CD14-positive monocyte (primary cell): ENCODE results near the gene DHRS3. TPM values are rescaled to one million over a fixed set of nuclear protein-coding genes. Genes with fewer than 3 reads are reported as not detected.

Experiments used
- DNase-seq, 3 donors: peaks; one replicate each; pipeline ENCODE4 v3.0.0-alpha.2; 2011 to 2022
- H2AFZ ChIP-seq: 2 replicates; pipeline ENCODE4 v1.6.0; 2012; ENCODE audit warnings: mild to moderate bottlenecking, low read depth, low read length, inconsistent platforms; ENCODE audit not compliant: insufficient read depth, poor library complexity, severe bottlenecking
- H3K27ac ChIP-seq, 2 donors: 1 replicate in 1 of 2; 2 replicates in 1 of 2; pipeline ENCODE4 v1.5.1; 2012 to 2013; ENCODE audit warnings: low read length in 2 of 2, control low read depth in 1 of 2, inconsistent platforms in 1 of 2, low read depth in 1 of 2, mild to moderate bottlenecking in 1 of 2
- H3K27me3 ChIP-seq, 2 donors: one replicate each; pipeline versions ENCODE4 v1.6.0 to v1.6.1; 2011 to 2013; ENCODE audit warnings: low read length in 2 of 2; ENCODE audit not compliant: control insufficient read depth in 2 of 2, insufficient read depth in 2 of 2
- H3K36me3 ChIP-seq, 2 donors: replicated peaks in 1 of 2; 1 replicate in 1 of 2; 2 replicates in 1 of 2; pipeline versions ENCODE4 v1.5.1 to v1.6.1; 2012 to 2013; ENCODE audit warnings: low read length in 2 of 2, control low read depth in 1 of 2, inconsistent platforms in 1 of 2, mild to moderate bottlenecking in 1 of 2; ENCODE audit not compliant: insufficient read depth in 2 of 2, control insufficient read depth in 1 of 2
- H3K4me1 ChIP-seq, 2 donors: 1 replicate in 1 of 2; 2 replicates in 1 of 2; pipeline versions ENCODE4 v1.5.1 to v1.6.1; 2012 to 2013; ENCODE audit warnings: low read length in 2 of 2, control low read depth in 1 of 2, inconsistent platforms in 1 of 2, mild to moderate bottlenecking in 1 of 2, moderate library complexity in 1 of 2; ENCODE audit not compliant: insufficient read depth in 2 of 2, control insufficient read depth in 1 of 2
- H3K4me2 ChIP-seq: replicated peaks from 2 replicates; pipeline ENCODE3; 2012; ENCODE audit warnings: low read length, moderate library complexity, mild to moderate bottlenecking; ENCODE audit not compliant: poor library complexity, severe bottlenecking; ENCODE audit errors: extremely low read depth
- H3K4me3 ChIP-seq, 3 experiments: fragments of 200-600 bp in 1 of 3; sonication (generic) in 1 of 3; replicated peaks in 1 of 3; 1 replicate in 2 of 3; 2 replicates in 1 of 3; pipeline ENCODE4 v1.5.1; 2011 to 2013; ENCODE audit warnings: low read length in 3 of 3, mild to moderate bottlenecking in 3 of 3, control low read depth in 2 of 3, low read depth in 2 of 3, inconsistent platforms in 1 of 3, moderate library complexity in 1 of 3
- H3K79me2 ChIP-seq: 2 replicates; pipeline ENCODE4 v1.6.0; 2012; ENCODE audit warnings: mild to moderate bottlenecking, control low read depth, inconsistent platforms, low read length, moderate library complexity; ENCODE audit not compliant: insufficient read depth
- H3K9ac ChIP-seq: 2 replicates; pipeline ENCODE4 v1.6.0; 2017; ENCODE audit warnings: low read length, mild to moderate bottlenecking; ENCODE audit not compliant: insufficient read depth, poor library complexity, severe bottlenecking
- H3K9me3 ChIP-seq, 2 donors: replicated peaks in 1 of 2; 1 replicate in 1 of 2; 2 replicates in 1 of 2; pipeline versions ENCODE4 v1.5.1 to v1.6.1; 2012 to 2013; ENCODE audit warnings: low read length in 2 of 2, control low read depth in 1 of 2; ENCODE audit not compliant: control insufficient read depth in 1 of 2, insufficient read depth in 1 of 2
- H4K20me1 ChIP-seq: 2 replicates; pipeline ENCODE4 v1.6.0; 2012; ENCODE audit warnings: mild to moderate bottlenecking, low read length, control low read depth, moderate library complexity; ENCODE audit not compliant: insufficient read depth
- H3K27ac Mint-ChIP-seq, 7 donors: one replicate each; pipeline ENCODE4 v1.8.0; 2020; ENCODE audit warnings: mild to moderate bottlenecking in 7 of 7, mixed read lengths in 7 of 7, moderate library complexity in 6 of 7, inconsistent platforms in 2 of 7
- H3K27me3 Mint-ChIP-seq, 3 donors: one replicate each; pipeline ENCODE4 v1.8.0; 2021 to 2022; ENCODE audit warnings: low read depth in 3 of 3, mild to moderate bottlenecking in 3 of 3, mixed read lengths in 3 of 3, moderate library complexity in 3 of 3, inconsistent platforms in 1 of 3
- H3K36me3 Mint-ChIP-seq, 2 donors: one replicate each; pipeline ENCODE4 v1.8.0; 2020; ENCODE audit warnings: mixed read lengths in 2 of 2, inconsistent platforms in 1 of 2, mild to moderate bottlenecking in 1 of 2
- H3K4me1 Mint-ChIP-seq: one replicate; pipeline ENCODE4 v1.8.0; 2020; ENCODE audit warnings: mild to moderate bottlenecking, mixed read lengths
- H3K4me3 Mint-ChIP-seq, 2 donors: one replicate each; pipeline ENCODE4 v1.8.0; 2020; ENCODE audit warnings: mild to moderate bottlenecking in 2 of 2, mixed read lengths in 2 of 2, moderate library complexity in 1 of 2
- H3K9me3 Mint-ChIP-seq, 7 donors: one replicate each; pipeline ENCODE4 v1.8.0; 2020 to 2022; ENCODE audit warnings: mixed read lengths in 7 of 7, mild to moderate bottlenecking in 6 of 7, moderate library complexity in 6 of 7, inconsistent platforms in 2 of 7
- WGBS: methylation state at CpG from one replicate; pipeline ENCODE4 v1.1.5; 2013; ENCODE audit warnings: missing lambda C conversion rate; ENCODE audit not compliant: insufficient coverage; 5-methylcytosine and 5-hydroxymethylcytosine counted together
- intact Hi-C, 2 donors: fragments of 100-400 bp; cut with micrococcal nuclease; formaldehyde crosslinking; loops; one replicate each; pipeline versions ENCODE4 v1.15.0 to v1.15.1; 2023
- polyA plus RNA-seq, 3 donors: library from polyadenylated mRNA; depleted of rRNA in 1 of 3; unstranded in 2 of 3; stranded (reverse) in 1 of 3; fragments of 300-500 nt in 2 of 3; fragments of >200 nt in 1 of 3; fragmentation: Illumina TruSeq in 2 of 3; gene quantifications; 1 replicate in 2 of 3; 2 replicates in 1 of 3; pipeline ENCODE4 v1.2.3, GENCODE V29; 2012 to 2021
- TF ChIP-seq, protein P1 (sequence below): fragments of 200-600 bp; IDR thresholded peaks from one replicate; pipeline ENCODE4 v1.8.0; 2022; ENCODE audit warnings: antibody characterized with exemption, mild to moderate bottlenecking

DHRS3 gene
- polyA plus RNA-seq, 3 donors = 0.23 to 0.59 (median 0.29) TPM

DNA sequence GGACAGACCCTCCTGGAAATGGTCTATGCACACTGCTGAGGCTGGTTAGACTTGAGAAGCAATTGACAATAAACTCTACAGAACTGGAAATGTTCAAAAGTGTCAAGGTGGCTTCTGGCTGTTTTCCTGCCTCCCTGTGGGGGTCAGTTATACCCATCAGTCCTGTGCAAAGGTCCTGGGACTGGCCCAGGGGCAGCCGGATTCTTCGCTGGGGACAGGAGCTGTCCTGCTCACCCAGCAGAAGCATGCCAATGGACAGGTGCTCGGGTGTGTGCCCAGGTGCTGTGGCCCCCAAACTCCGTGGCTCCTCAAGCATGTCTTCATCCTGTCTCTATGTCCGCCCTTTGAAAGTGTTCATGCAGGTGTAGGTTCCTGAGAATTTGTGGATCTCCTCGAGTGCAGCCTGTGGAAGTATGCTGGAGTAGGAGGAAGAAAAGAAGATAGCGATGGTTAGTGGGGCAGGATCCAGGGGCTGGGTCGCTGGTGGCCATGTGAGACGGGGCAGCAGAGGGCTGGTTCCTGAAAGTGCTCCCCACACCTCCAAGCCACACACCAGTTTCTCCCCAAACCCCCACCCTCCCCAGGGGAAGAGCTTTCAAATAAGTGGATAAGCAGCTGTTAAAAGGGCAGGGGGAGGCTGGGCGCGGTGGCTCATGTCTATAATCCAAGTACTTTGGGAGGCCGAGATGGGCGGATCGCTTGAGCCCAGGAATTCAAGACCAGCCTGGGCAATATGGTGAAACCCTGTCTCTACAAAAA, 49.8 kb downstream of the DHRS3 start:
- no peak overlapping the region for H3K4me3 ChIP-seq
- H3K9me3 ChIP-seq = peaks cover 20 to 21% of the 10 kb centered on the region in 2 donors
- H3K27ac ChIP-seq = no peak overlapping the region
- H3K4me2 ChIP-seq = no peak overlapping the region
- no peak overlapping the region for H2AFZ ChIP-seq
- peaks cover 0 to 5% (median 0%) of the 10 kb centered on the region in 3 donors for H3K27me3 Mint-ChIP-seq
- no peaks in the 10 kb centered on the region for H3K27me3 ChIP-seq
- no peak overlapping the region for H3K27ac Mint-ChIP-seq
- H3K79me2 ChIP-seq = no peaks in the 10 kb centered on the region
- peaks cover 17 to 26% (median 18%) of the 10 kb centered on the region in 7 donors for H3K9me3 Mint-ChIP-seq
- peaks cover 0 to 2% of the 10 kb centered on the region in 2 donors for H3K36me3 Mint-ChIP-seq
- WGBS = 100% methylated on average over 5 of the region's 14 CpGs
- peaks cover 8% of the 10 kb centered on the region for H3K4me1 Mint-ChIP-seq
- H3K4me1 ChIP-seq = no peaks in the 10 kb centered on the region
- H3K9ac ChIP-seq = no peak overlapping the region
- no peaks in the 10 kb centered on the region for H3K36me3 ChIP-seq
- H3K4me3 Mint-ChIP-seq = no peak overlapping the region
- TF ChIP-seq, protein P1, sequence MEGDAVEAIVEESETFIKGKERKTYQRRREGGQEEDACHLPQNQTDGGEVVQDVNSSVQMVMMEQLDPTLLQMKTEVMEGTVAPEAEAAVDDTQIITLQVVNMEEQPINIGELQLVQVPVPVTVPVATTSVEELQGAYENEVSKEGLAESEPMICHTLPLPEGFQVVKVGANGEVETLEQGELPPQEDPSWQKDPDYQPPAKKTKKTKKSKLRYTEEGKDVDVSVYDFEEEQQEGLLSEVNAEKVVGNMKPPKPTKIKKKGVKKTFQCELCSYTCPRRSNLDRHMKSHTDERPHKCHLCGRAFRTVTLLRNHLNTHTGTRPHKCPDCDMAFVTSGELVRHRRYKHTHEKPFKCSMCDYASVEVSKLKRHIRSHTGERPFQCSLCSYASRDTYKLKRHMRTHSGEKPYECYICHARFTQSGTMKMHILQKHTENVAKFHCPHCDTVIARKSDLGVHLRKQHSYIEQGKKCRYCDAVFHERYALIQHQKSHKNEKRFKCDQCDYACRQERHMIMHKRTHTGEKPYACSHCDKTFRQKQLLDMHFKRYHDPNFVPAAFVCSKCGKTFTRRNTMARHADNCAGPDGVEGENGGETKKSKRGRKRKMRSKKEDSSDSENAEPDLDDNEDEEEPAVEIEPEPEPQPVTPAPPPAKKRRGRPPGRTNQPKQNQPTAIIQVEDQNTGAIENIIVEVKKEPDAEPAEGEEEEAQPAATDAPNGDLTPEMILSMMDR = no peak
- DNase-seq = no peak
- intact Hi-C loops = no loop called here
- no peaks in the 10 kb centered on the region for H4K20me1 ChIP-seq

DNA sequence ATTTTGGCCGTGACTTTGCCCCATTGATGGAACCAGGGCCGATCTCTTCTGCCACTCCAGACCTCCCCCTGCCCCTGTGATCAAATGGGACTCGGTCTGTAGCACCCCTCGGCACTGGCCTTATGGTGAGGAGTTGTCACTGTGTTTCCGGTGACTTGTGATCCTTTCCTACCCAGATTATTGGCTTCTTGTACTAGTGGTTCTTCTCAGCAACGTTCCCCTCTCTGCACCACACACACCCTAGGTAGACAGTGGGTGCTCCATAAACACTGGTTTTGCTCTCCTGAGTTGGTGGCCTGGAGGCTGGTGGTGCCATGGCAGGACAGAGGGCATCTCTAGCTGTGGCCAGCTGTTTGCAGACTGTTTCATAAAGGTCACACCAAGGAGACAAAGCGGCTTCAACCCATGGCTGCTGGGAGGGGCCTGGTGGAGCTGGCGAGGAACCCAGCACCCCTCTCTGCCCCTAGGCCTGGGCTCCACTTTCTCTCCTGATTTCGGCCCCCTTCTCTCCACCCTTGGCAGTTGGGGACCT, 50.7 kb downstream of the DHRS3 start:
- Histone ChIP-seq H3K4me1 (no peaks in the 10 kb centered on the region), H3K27ac (no peak overlapping the region), H3K9ac (no peak overlapping the region), H3K36me3 (no peaks in the 10 kb centered on the region), H4K20me1 (no peaks in the 10 kb centered on the region), H3K4me2 (no peak overlapping the region), H3K4me3 (no peak overlapping the region), H3K9me3 (peaks cover 27 to 28% of the 10 kb centered on the region in 2 donors), H3K27me3 (no peaks in the 10 kb centered on the region), H2AFZ (no peak overlapping the region), H3K79me2 (no peaks in the 10 kb centered on the region)
- Mint-ChIP-seq H3K36me3 (peaks cover 0 to 3% of the 10 kb centered on the region in 2 donors), H3K27ac (peak overlapping the region in 3 of 7 donors; percentile 3 to 56 (median 22)), H3K27me3 (peaks cover 0 to 5% (median 0%) of the 10 kb centered on the region in 3 donors), H3K4me3 (no peak overlapping the region), H3K9me3 (peaks cover 24 to 35% (median 26%) of the 10 kb centered on the region in 7 donors), H3K4me1 (peaks cover 8% of the 10 kb centered on the region)
- 93% methylated on average over 2 of the region's 9 CpGs for WGBS
- intact Hi-C loops = no loop called here
- TF ChIP-seq, protein P1 = no peak
- no peak for DNase-seq
